Astrocyte of the spinal cord (primary cell): ENCODE measurements around the gene LCN12.

Experiments
- DNase-seq: peaks from one replicate; pipeline ENCODE4 v3.0.0; 2011; ENCODE audit warnings: low read depth, low spot score
- H3K4me3 ChIP-seq: 2 replicates; pipeline ENCODE4 v1.5.1; 2011; ENCODE audit warnings: low read depth, mild to moderate bottlenecking, low read length, moderate library complexity
- in situ Hi-C: cut with HindIII; loops from 2 replicates; pipeline ENCODE4 v1.10.0; 2017; ENCODE audit warnings: low sequenced_read_pairs
- TF ChIP-seq, protein P1 (sequence below): IDR thresholded peaks from 2 replicates; pipeline ENCODE4 v1.5.1; 2012; ENCODE audit warnings: low read depth, mild to moderate bottlenecking, low read length, inconsistent platforms

LCN12 gene

GRCh38 chr9:136954270-136955083 lies 2.4 kb downstream of the LCN12 start:
- in situ Hi-C loops, result no loop called here
- DNase-seq, result no peak

GRCh38 chr9:136955202-136955942 lies 3.3 kb downstream of the LCN12 start:
- TF ChIP-seq, protein P1, sequence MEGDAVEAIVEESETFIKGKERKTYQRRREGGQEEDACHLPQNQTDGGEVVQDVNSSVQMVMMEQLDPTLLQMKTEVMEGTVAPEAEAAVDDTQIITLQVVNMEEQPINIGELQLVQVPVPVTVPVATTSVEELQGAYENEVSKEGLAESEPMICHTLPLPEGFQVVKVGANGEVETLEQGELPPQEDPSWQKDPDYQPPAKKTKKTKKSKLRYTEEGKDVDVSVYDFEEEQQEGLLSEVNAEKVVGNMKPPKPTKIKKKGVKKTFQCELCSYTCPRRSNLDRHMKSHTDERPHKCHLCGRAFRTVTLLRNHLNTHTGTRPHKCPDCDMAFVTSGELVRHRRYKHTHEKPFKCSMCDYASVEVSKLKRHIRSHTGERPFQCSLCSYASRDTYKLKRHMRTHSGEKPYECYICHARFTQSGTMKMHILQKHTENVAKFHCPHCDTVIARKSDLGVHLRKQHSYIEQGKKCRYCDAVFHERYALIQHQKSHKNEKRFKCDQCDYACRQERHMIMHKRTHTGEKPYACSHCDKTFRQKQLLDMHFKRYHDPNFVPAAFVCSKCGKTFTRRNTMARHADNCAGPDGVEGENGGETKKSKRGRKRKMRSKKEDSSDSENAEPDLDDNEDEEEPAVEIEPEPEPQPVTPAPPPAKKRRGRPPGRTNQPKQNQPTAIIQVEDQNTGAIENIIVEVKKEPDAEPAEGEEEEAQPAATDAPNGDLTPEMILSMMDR, result no peak
- no peak for DNase-seq
- H3K4me3 ChIP-seq, result no peak overlapping the region
- in situ Hi-C loops, result no loop called here

More at GRCh38 chr9:136954270-136955083, 2.4 kb downstream of the LCN12 start:
- H3K4me3 ChIP-seq, result no peak overlapping the region
- TF ChIP-seq, protein P1, result no peak

- in situ Hi-C loops, result no loop called here
- TF ChIP-seq, protein P1, result no peak
- no peak overlapping the region for H3K4me3 ChIP-seq
- DNase-seq, result no peak
These were observed 3.9 kb downstream of the LCN12 start for GRCh38 chr9:136955943-136956335.

DNA sequence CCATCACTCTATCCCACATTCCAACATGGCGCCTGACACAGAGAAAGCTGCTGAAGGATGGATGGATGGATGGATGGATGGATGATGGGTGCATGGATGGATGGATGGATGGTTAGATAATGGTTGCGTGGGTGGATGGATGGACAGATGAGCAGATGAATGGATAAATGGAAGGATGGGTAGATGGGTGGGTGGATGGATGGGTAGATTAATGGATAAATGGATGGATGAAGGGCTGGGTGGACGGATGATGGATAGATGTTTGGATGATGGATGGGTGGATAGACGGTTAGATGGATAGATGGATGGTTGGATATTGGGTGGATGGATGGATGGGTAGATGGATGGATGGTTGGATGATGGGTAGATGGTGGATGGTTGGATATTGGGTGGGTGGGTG lies 4.5 kb downstream of the LCN12 start:
- TF ChIP-seq, protein P1, result no peak
- no peak for DNase-seq
- in situ Hi-C loops, result no loop called here
- no peak overlapping the region for H3K4me3 ChIP-seq

DNA sequence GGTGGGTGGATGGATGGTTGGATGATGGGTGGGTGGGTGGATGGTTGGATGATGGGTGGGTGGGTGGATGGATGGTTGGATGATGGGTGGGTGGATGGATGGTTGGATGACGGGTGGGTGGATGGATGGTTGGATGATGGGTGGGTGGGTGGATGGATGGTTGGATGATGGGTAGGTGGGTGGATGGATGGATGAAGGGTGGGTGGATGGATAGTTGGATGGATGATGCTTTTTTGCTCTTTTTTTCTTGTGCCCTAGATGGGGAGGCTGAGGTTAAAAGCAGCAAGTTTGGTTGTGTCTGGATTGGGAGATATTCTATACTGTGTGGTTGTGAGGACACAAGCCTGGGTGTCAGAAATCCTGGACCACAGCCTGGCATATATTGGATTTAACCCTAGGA lies 5.4 kb downstream of the LCN12 start:
- TF ChIP-seq, protein P1, result no peak
- in situ Hi-C loops, result no loop called here
- DNase-seq, result no peak
- no peak overlapping the region for H3K4me3 ChIP-seq

DNA sequence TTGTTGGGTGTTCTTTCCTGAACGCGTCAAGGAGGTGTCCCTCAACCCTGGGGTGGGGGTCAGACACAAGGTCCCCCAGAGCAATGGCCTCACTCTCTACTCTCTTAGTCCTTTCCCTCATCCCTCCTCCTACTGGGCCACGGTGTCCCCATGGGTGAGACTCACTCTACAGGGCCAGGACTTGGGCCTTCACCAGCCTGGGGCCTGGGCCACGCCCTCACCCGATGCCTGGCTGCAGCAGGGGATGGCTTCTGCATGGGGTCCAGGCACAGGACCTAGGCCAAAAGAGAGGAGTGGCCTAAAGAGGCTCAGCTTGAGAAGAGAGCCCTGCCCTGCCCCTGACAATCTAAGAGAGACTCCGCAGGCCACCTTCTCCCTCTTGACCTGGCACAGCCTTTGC lies 5.8 kb downstream of the LCN12 start:
- DNase-seq, result no peak
- TF ChIP-seq, protein P1, result no peak
- H3K4me3 ChIP-seq, result no peak overlapping the region
- in situ Hi-C loops, result no loop called here
